MM.1S (cell line): ENCODE results near the gene STRIP2.
"Not testable (repeated sequence)": the region's sequence is repeated elsewhere in the genome, so short reads cannot be mapped to it uniquely, and the experiment has no call there.

Experiments used
- EZH2 ChIP-seq: fragments of 300-600 bp; sonication (generic); optimal IDR thresholded peaks from 2 replicates; pipeline ENCODE3; 2017; ENCODE audit warnings: low read depth, mild to moderate bottlenecking, antibody characterized with exemption, low read length, mixed read lengths
- EZH2phosphoT487 ChIP-seq: fragments of 300-600 bp; sonication (generic); IDR thresholded peaks from 2 replicates; pipeline ENCODE4 v1.6.1; 2018; ENCODE audit warnings: antibody characterized with exemption, low read length
- TF ChIP-seq, protein P1 (sequence below): fragments of 300-600 bp; sonication (generic); IDR thresholded peaks from 2 replicates; pipeline ENCODE4 v1.5.1; 2016; ENCODE audit warnings: antibody characterized with exemption, low read length, mixed read lengths

- TF ChIP-seq, protein P1, sequence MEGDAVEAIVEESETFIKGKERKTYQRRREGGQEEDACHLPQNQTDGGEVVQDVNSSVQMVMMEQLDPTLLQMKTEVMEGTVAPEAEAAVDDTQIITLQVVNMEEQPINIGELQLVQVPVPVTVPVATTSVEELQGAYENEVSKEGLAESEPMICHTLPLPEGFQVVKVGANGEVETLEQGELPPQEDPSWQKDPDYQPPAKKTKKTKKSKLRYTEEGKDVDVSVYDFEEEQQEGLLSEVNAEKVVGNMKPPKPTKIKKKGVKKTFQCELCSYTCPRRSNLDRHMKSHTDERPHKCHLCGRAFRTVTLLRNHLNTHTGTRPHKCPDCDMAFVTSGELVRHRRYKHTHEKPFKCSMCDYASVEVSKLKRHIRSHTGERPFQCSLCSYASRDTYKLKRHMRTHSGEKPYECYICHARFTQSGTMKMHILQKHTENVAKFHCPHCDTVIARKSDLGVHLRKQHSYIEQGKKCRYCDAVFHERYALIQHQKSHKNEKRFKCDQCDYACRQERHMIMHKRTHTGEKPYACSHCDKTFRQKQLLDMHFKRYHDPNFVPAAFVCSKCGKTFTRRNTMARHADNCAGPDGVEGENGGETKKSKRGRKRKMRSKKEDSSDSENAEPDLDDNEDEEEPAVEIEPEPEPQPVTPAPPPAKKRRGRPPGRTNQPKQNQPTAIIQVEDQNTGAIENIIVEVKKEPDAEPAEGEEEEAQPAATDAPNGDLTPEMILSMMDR: not testable (repeated sequence)
- not testable (repeated sequence) for TF ChIP-seq EZH2, EZH2phosphoT487
Measured at GRCh38 chr7:129475931-129476330, 41.7 kb downstream of the STRIP2 start.
